ENCODE data around the gene MAGI1. TPM values are rescaled to one million over a fixed set of nuclear protein-coding genes. Genes with fewer than 3 reads are reported as not detected.

Gene MAGI1
- total RNA-seq, 1 donor from 2014 or later = 21.9 TPM

DNA sequence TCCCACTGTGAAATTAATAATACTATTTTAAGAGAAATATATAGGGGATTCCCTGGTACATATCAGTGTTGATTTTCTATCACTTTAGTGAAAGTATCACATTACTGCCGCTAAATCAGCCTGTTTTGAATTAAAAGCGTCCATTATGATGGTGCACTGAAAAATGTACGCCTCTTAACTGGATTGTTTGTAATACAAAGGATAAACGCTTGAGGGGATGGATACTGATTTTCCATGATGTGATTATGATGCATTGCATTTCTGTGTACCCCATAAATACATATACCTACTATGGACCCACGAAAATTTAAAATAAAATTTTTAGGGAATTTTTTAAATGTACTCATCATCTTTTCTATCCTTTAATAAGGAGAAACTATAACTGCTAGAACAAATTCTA lies 478.6 kb downstream of the MAGI1 start:
- no peaks in the 10 kb centered on the region for H3K9me3 Mint-ChIP-seq (ENCODE audit: unreplicated experiment)

GRCh38 chr3:65559643-65560042 lies 479.1 kb downstream of the MAGI1 start:
- H3K4me3 Mint-ChIP-seq (ENCODE audit: unreplicated experiment) = no peak overlapping the region
- no peaks in the 10 kb centered on the region for H3K27me3 Mint-ChIP-seq (ENCODE audit: unreplicated experiment)
- no peak for TF ChIP-seq CTCF (IDR thresholded peaks at IDR 0.05)
- H3K36me3 Mint-ChIP-seq (ENCODE audit: unreplicated experiment) = no peaks in the 10 kb centered on the region
- no peak for DNase-seq (ENCODE audit: extremely low spot score, unreplicated experiment)
- no peaks in the 10 kb centered on the region for H3K9me3 Mint-ChIP-seq (ENCODE audit: unreplicated experiment)
- no peak overlapping the region for H3K27ac Mint-ChIP-seq (ENCODE audit: unreplicated experiment)
- peaks cover 5% of the 10 kb centered on the region for H3K4me1 Mint-ChIP-seq (ENCODE audit: unreplicated experiment)

More for the DNA sequence above, 478.6 kb downstream of the MAGI1 start:
- H3K4me3 Mint-ChIP-seq (ENCODE audit: unreplicated experiment) = no peak overlapping the region
- no peak overlapping the region for H3K27ac Mint-ChIP-seq (ENCODE audit: unreplicated experiment)
- no peaks in the 10 kb centered on the region for H3K27me3 Mint-ChIP-seq (ENCODE audit: unreplicated experiment)
- no peak for DNase-seq (ENCODE audit: extremely low spot score, unreplicated experiment)
- no peaks in the 10 kb centered on the region for H3K36me3 Mint-ChIP-seq (ENCODE audit: unreplicated experiment)
- TF ChIP-seq CTCF (IDR thresholded peaks at IDR 0.05) = no peak
- H3K4me1 Mint-ChIP-seq (ENCODE audit: unreplicated experiment) = peaks cover 5% of the 10 kb centered on the region

GRCh38 chr3:65558826-65559225 lies 479.9 kb downstream of the MAGI1 start:
- no peak overlapping the region for H3K27ac Mint-ChIP-seq (ENCODE audit: unreplicated experiment)
- no peak overlapping the region for H3K4me3 Mint-ChIP-seq (ENCODE audit: unreplicated experiment)
- no peak for TF ChIP-seq CTCF (IDR thresholded peaks at IDR 0.05)
- H3K4me1 Mint-ChIP-seq (ENCODE audit: unreplicated experiment) = peaks cover 5% of the 10 kb centered on the region
- DNase-seq (ENCODE audit: extremely low spot score, unreplicated experiment) = no peak
- no peaks in the 10 kb centered on the region for H3K36me3 Mint-ChIP-seq (ENCODE audit: unreplicated experiment)
- H3K9me3 Mint-ChIP-seq (ENCODE audit: unreplicated experiment) = no peaks in the 10 kb centered on the region
- no peaks in the 10 kb centered on the region for H3K27me3 Mint-ChIP-seq (ENCODE audit: unreplicated experiment)

GRCh38 chr3:65557899-65558564 lies 480.7 kb downstream of the MAGI1 start:
- no peaks in the 10 kb centered on the region for H3K9me3 Mint-ChIP-seq (ENCODE audit: unreplicated experiment)
- H3K27me3 Mint-ChIP-seq (ENCODE audit: unreplicated experiment) = no peaks in the 10 kb centered on the region
- no peak overlapping the region for H3K27ac Mint-ChIP-seq (ENCODE audit: unreplicated experiment)
- TF ChIP-seq CTCF (IDR thresholded peaks at IDR 0.05) = no peak
- no peaks in the 10 kb centered on the region for H3K36me3 Mint-ChIP-seq (ENCODE audit: unreplicated experiment)
- H3K4me3 Mint-ChIP-seq (ENCODE audit: unreplicated experiment) = no peak overlapping the region
- no peak for DNase-seq (ENCODE audit: extremely low spot score, unreplicated experiment)
- peaks cover 5% of the 10 kb centered on the region for H3K4me1 Mint-ChIP-seq (ENCODE audit: unreplicated experiment)

GRCh38 chr3:65556934-65557577 lies 481.7 kb downstream of the MAGI1 start:
- Mint-ChIP-seq H3K4me1 (ENCODE audit: unreplicated experiment) (peaks cover 5% of the 10 kb centered on the region), H3K9me3 (ENCODE audit: unreplicated experiment) (no peaks in the 10 kb centered on the region), H3K36me3 (ENCODE audit: unreplicated experiment) (no peaks in the 10 kb centered on the region), H3K4me3 (ENCODE audit: unreplicated experiment) (no peak overlapping the region), H3K27me3 (ENCODE audit: unreplicated experiment) (no peaks in the 10 kb centered on the region), H3K27ac (ENCODE audit: unreplicated experiment) (no peak overlapping the region)
- TF ChIP-seq CTCF (IDR thresholded peaks at IDR 0.05) = no peak
- no peak for DNase-seq (ENCODE audit: extremely low spot score, unreplicated experiment)

Measured in osteocyte (in vitro differentiated cells).